ENCODE measurements around the gene MAFF. TPM values are rescaled to one million over a fixed set of nuclear protein-coding genes. Genes with fewer than 3 reads are reported as not detected.

The MAFF gene
- polyA plus RNA-seq, 1 donor from 2014 or later, result 2.1 TPM

- no peak overlapping the region for H3K27ac ChIP-seq (ENCODE audit: low read length)
- H3K4me2 ChIP-seq (ENCODE audit: low read length), result no peak overlapping the region
- no peak overlapping the region for H3K4me3 ChIP-seq (ENCODE audit: low read length)
- H3K79me2 ChIP-seq (replicated peaks; ENCODE audit: insufficient read depth, low read length), result no peaks in the 10 kb centered on the region
- H3K9ac ChIP-seq (ENCODE audit: low read length), result no peak overlapping the region
- no peaks in the 10 kb centered on the region for H3F3A ChIP-seq (ENCODE audit: insufficient read depth, low read length, poor library complexity, severe bottlenecking)
- no peak for TF ChIP-seq EP300 (conservative IDR thresholded peaks at IDR 0.05; ENCODE audit: poor library complexity, severe bottlenecking)
- TF ChIP-seq, protein P1, sequence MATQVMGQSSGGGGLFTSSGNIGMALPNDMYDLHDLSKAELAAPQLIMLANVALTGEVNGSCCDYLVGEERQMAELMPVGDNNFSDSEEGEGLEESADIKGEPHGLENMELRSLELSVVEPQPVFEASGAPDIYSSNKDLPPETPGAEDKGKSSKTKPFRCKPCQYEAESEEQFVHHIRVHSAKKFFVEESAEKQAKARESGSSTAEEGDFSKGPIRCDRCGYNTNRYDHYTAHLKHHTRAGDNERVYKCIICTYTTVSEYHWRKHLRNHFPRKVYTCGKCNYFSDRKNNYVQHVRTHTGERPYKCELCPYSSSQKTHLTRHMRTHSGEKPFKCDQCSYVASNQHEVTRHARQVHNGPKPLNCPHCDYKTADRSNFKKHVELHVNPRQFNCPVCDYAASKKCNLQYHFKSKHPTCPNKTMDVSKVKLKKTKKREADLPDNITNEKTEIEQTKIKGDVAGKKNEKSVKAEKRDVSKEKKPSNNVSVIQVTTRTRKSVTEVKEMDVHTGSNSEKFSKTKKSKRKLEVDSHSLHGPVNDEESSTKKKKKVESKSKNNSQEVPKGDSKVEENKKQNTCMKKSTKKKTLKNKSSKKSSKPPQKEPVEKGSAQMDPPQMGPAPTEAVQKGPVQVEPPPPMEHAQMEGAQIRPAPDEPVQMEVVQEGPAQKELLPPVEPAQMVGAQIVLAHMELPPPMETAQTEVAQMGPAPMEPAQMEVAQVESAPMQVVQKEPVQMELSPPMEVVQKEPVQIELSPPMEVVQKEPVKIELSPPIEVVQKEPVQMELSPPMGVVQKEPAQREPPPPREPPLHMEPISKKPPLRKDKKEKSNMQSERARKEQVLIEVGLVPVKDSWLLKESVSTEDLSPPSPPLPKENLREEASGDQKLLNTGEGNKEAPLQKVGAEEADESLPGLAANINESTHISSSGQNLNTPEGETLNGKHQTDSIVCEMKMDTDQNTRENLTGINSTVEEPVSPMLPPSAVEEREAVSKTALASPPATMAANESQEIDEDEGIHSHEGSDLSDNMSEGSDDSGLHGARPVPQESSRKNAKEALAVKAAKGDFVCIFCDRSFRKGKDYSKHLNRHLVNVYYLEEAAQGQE (IDR thresholded peaks at IDR 0.05; ENCODE audit: borderline replicate concordance), result no peak
- TF ChIP-seq CTCF (IDR thresholded peaks at IDR 0.05; ENCODE audit: poor library complexity, severe bottlenecking), result no peak
- no peak for TF ChIP-seq MXI1 (conservative IDR thresholded peaks at IDR 0.05; ENCODE audit: poor library complexity, severe bottlenecking)
- TF ChIP-seq EZH2 (IDR thresholded peaks at IDR 0.05; ENCODE audit: borderline replicate concordance, insufficient read depth, low read length, poor library complexity, severe bottlenecking), result no peak
- TF ChIP-seq RAD21 (conservative IDR thresholded peaks at IDR 0.05), result no peak
- no peak for TF ChIP-seq POLR2AphosphoS5 (IDR thresholded peaks at IDR 0.05)
- H2AFZ ChIP-seq (ENCODE audit: low read depth, low read length), result no peak overlapping the region
- no peaks in the 10 kb centered on the region for H3K27me3 ChIP-seq (ENCODE audit: insufficient read depth, low read depth, low read length)
- no peaks in the 10 kb centered on the region for H3K9me3 ChIP-seq (ENCODE audit: low read length)
- no peaks in the 10 kb centered on the region for H4K20me1 ChIP-seq (ENCODE audit: insufficient read depth)
- H3K36me3 ChIP-seq (ENCODE audit: insufficient read depth, low read length), result no peaks in the 10 kb centered on the region
- no peaks in the 10 kb centered on the region for H3K9me2 ChIP-seq (ENCODE audit: insufficient read depth, low read length)
Observed at GRCh38 chr22:38246046-38246658, 44.4 kb downstream of the MAFF start.

- Histone ChIP-seq H3K27me3 (ENCODE audit: insufficient read depth, low read depth, low read length) (no peaks in the 10 kb centered on the region), H3K9ac (ENCODE audit: low read length) (no peak overlapping the region), H3K4me3 (ENCODE audit: low read length) (no peak overlapping the region), H3K79me2 (replicated peaks; ENCODE audit: insufficient read depth, low read length) (no peaks in the 10 kb centered on the region), H3F3A (ENCODE audit: insufficient read depth, low read length, poor library complexity, severe bottlenecking) (no peaks in the 10 kb centered on the region), H3K9me3 (ENCODE audit: low read length) (no peaks in the 10 kb centered on the region), H2AFZ (ENCODE audit: low read depth, low read length) (no peak overlapping the region), H3K4me2 (ENCODE audit: low read length) (no peak overlapping the region), H3K27ac (ENCODE audit: low read length) (no peak overlapping the region), H3K36me3 (ENCODE audit: insufficient read depth, low read length) (no peaks in the 10 kb centered on the region), H3K9me2 (ENCODE audit: insufficient read depth, low read length) (no peaks in the 10 kb centered on the region), H4K20me1 (ENCODE audit: insufficient read depth) (no peaks in the 10 kb centered on the region)
- TF ChIP-seq EZH2 (IDR thresholded peaks at IDR 0.05; ENCODE audit: borderline replicate concordance, insufficient read depth, low read length, poor library complexity, severe bottlenecking) (no peak), SMC3 (conservative IDR thresholded peaks at IDR 0.05; ENCODE audit: poor library complexity) (no peak), CTCF (IDR thresholded peaks at IDR 0.05; ENCODE audit: poor library complexity, severe bottlenecking) (no peak), RAD21 (conservative IDR thresholded peaks at IDR 0.05) (no peak), TAF1 (IDR thresholded peaks at IDR 0.05; ENCODE audit: low read depth) (no peak), MXI1 (conservative IDR thresholded peaks at IDR 0.05; ENCODE audit: poor library complexity, severe bottlenecking) (no peak), POLR2AphosphoS5 (IDR thresholded peaks at IDR 0.05) (no peak), EP300 (conservative IDR thresholded peaks at IDR 0.05; ENCODE audit: poor library complexity, severe bottlenecking) (no peak)
- TF ChIP-seq, protein P1 (IDR thresholded peaks at IDR 0.05; ENCODE audit: borderline replicate concordance), result no peak
Observed at GRCh38 chr22:38246692-38247091, 44.9 kb downstream of the MAFF start.

Data from neural cell (in vitro differentiated cells).